HEK293T (cell line): ENCODE results near the gene DLAT.

Source experiments
- BHLHE40 ChIP-seq: fragments of 450-650 bp; IDR thresholded peaks from 2 replicates; pipeline ENCODE4 v1.6.1; 2016; ENCODE audit warnings: mild to moderate bottlenecking, moderate library complexity, borderline replicate concordance
- ELF4 ChIP-seq: fragments of 450-650 bp; IDR thresholded peaks from 2 replicates; pipeline ENCODE4 v1.6.1; 2017; ENCODE audit warnings: antibody characterized with exemption
- FOXA1 ChIP-seq: fragments of 450-650 bp; IDR thresholded peaks from 2 replicates; pipeline ENCODE4 v1.6.1; 2016; ENCODE audit warnings: mild to moderate bottlenecking
- FOXK2 ChIP-seq: fragments of 450-650 bp; IDR thresholded peaks from 2 replicates; pipeline ENCODE4 v1.6.1; 2016; ENCODE audit warnings: mild to moderate bottlenecking
- FOXM1 ChIP-seq: fragments of 450-650 bp; IDR thresholded peaks from 2 replicates; pipeline ENCODE4 v1.6.1; 2017; ENCODE audit warnings: mild to moderate bottlenecking, borderline replicate concordance
- LEF1 ChIP-seq: fragments of 450-650 bp; IDR thresholded peaks from 2 replicates; pipeline ENCODE4 v1.6.1; 2017; ENCODE audit warnings: mild to moderate bottlenecking, borderline replicate concordance
- NFRKB ChIP-seq: fragments of 450-650 bp; IDR thresholded peaks from 2 replicates; pipeline ENCODE4 v1.6.1; 2016; ENCODE audit warnings: mild to moderate bottlenecking, moderate library complexity
- SUZ12 ChIP-seq: fragments of 450-650 bp; IDR thresholded peaks from 2 replicates; pipeline ENCODE4 v1.6.1; 2016; ENCODE audit warnings: mild to moderate bottlenecking
- TARDBP ChIP-seq: fragments of 450-650 bp; IDR thresholded peaks from 2 replicates; pipeline ENCODE4 v1.6.1; 2016
- TF ChIP-seq, protein P1 (sequence below): fragments of 450-650 bp; IDR thresholded peaks from 2 replicates; pipeline ENCODE4 v1.6.1; 2016

DNA sequence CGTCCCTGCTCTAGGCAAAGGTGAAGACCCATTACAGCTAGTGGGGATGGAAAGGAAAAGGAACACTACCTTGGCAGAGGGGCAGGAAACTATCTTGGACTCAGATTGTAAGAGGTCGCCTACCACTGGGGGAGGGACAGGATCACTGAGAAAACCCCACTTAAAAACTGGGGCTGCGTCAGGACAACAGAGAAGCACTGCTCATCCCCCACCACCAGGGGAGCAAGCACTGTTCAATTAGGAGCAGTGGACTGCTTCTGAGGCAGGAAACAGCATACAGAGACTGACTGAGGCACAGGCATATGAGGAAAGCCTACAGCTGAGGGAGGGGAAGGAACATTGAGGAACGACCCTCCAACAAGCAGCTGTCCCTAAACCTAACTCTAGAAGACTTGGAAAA, 20.8 kb upstream of the DLAT start:
- no peak for TF ChIP-seq FOXK2
- no peak for TF ChIP-seq BHLHE40
- TF ChIP-seq LEF1, result no peak
- no peak for TF ChIP-seq NFRKB
- TF ChIP-seq FOXM1, result no peak
- no peak for TF ChIP-seq ELF4
- no peak for TF ChIP-seq SUZ12
- TF ChIP-seq, protein P1, sequence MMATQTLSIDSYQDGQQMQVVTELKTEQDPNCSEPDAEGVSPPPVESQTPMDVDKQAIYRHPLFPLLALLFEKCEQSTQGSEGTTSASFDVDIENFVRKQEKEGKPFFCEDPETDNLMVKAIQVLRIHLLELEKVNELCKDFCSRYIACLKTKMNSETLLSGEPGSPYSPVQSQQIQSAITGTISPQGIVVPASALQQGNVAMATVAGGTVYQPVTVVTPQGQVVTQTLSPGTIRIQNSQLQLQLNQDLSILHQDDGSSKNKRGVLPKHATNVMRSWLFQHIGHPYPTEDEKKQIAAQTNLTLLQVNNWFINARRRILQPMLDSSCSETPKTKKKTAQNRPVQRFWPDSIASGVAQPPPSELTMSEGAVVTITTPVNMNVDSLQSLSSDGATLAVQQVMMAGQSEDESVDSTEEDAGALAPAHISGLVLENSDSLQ, result no peak
- no peak for TF ChIP-seq TARDBP
- TF ChIP-seq FOXA1, result no peak
